ENCODE results near the gene DCAF4.

The DCAF4 gene

DNA sequence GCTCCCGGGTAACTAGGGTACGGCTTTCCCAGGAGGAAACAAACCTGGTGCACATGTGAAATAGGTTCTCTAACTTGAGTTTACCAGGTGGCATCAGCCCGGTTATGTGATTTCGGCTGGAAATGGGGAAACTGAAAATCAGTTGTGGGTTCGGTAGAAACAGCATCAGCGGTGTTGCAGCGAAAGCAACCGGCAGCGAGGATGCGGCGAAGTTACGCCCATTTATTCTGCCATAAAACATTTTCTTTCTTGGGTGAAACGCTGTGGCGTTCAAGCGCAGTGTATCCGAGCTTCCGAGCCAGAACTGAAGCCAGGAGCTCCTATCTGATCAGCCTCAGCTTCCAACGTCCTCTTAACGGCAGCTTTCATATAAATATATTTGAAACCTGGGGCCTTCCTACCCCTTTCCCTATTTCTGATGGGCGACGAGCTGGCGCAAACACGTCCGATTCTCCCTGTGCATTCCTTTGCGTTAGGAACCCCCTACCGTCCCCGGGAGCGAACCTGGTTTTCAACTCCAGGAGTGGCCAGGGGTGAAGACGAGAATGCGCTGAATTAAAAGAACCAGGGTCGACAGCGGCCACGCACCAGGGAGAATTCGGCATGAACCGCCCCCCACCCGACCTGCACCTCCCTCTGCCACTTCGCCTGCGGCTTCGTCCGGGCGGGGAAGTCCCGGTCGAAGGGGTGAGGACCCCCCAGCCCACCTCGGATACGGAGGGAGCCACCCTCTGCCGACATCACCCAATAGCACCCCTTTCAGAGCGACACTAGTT is 34.0 kb upstream of the DCAF4 start:
- peak; percentile 11 for ATAC-seq
- TF ChIP-seq ZFP3 (CRISPR knock-in tag; IDR thresholded peaks at IDR 0.05) = no peak
- no peak for TF ChIP-seq ZNF70 (CRISPR knock-in tag; IDR thresholded peaks at IDR 0.05)
- TF ChIP-seq, protein P1, sequence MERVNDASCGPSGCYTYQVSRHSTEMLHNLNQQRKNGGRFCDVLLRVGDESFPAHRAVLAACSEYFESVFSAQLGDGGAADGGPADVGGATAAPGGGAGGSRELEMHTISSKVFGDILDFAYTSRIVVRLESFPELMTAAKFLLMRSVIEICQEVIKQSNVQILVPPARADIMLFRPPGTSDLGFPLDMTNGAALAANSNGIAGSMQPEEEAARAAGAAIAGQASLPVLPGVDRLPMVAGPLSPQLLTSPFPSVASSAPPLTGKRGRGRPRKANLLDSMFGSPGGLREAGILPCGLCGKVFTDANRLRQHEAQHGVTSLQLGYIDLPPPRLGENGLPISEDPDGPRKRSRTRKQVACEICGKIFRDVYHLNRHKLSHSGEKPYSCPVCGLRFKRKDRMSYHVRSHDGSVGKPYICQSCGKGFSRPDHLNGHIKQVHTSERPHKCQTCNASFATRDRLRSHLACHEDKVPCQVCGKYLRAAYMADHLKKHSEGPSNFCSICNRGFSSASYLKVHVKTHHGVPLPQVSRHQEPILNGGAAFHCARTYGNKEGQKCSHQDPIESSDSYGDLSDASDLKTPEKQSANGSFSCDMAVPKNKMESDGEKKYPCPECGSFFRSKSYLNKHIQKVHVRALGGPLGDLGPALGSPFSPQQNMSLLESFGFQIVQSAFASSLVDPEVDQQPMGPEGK (CRISPR knock-in tag; IDR thresholded peaks at IDR 0.05; ENCODE audit: borderline replicate concordance) = no peak

GRCh38 chr14:72892879-72893635 is 33.2 kb upstream of the DCAF4 start:
- ATAC-seq = peak; percentile 31
- no peak for TF ChIP-seq ESRRG (CRISPR knock-in tag; IDR thresholded peaks at IDR 0.05)
- no peak for TF ChIP-seq PPARA (CRISPR knock-in tag; IDR thresholded peaks at IDR 0.05; ENCODE audit: borderline replicate concordance)
- TF ChIP-seq ZNF565 (CRISPR knock-in tag; conservative IDR thresholded peaks at IDR 0.05; ENCODE audit: low read depth) = no peak
- TF ChIP-seq ISL1 (CRISPR knock-in tag; IDR thresholded peaks at IDR 0.05) = no peak
- TF ChIP-seq, protein P1 (CRISPR knock-in tag; IDR thresholded peaks at IDR 0.05; ENCODE audit: borderline replicate concordance) = no peak
- TF ChIP-seq, protein P2, sequence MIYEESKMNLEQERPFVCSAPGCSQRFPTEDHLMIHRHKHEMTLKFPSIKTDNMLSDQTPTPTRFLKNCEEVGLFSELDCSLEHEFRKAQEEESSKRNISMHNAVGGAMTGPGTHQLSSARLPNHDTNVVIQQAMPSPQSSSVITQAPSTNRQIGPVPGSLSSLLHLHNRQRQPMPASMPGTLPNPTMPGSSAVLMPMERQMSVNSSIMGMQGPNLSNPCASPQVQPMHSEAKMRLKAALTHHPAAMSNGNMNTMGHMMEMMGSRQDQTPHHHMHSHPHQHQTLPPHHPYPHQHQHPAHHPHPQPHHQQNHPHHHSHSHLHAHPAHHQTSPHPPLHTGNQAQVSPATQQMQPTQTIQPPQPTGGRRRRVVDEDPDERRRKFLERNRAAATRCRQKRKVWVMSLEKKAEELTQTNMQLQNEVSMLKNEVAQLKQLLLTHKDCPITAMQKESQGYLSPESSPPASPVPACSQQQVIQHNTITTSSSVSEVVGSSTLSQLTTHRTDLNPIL (CRISPR knock-in tag; IDR thresholded peaks at IDR 0.05; ENCODE audit: low read depth) = no peak
- no peak for TF ChIP-seq OSR1 (CRISPR knock-in tag; IDR thresholded peaks at IDR 0.05)
- no peak for TF ChIP-seq ARNTL (CRISPR knock-in tag; IDR thresholded peaks at IDR 0.05; ENCODE audit: borderline replicate concordance, low read depth)
- TF ChIP-seq GLIS3 (CRISPR knock-in tag; IDR thresholded peaks at IDR 0.05) = no peak
- TF ChIP-seq, protein P3, sequence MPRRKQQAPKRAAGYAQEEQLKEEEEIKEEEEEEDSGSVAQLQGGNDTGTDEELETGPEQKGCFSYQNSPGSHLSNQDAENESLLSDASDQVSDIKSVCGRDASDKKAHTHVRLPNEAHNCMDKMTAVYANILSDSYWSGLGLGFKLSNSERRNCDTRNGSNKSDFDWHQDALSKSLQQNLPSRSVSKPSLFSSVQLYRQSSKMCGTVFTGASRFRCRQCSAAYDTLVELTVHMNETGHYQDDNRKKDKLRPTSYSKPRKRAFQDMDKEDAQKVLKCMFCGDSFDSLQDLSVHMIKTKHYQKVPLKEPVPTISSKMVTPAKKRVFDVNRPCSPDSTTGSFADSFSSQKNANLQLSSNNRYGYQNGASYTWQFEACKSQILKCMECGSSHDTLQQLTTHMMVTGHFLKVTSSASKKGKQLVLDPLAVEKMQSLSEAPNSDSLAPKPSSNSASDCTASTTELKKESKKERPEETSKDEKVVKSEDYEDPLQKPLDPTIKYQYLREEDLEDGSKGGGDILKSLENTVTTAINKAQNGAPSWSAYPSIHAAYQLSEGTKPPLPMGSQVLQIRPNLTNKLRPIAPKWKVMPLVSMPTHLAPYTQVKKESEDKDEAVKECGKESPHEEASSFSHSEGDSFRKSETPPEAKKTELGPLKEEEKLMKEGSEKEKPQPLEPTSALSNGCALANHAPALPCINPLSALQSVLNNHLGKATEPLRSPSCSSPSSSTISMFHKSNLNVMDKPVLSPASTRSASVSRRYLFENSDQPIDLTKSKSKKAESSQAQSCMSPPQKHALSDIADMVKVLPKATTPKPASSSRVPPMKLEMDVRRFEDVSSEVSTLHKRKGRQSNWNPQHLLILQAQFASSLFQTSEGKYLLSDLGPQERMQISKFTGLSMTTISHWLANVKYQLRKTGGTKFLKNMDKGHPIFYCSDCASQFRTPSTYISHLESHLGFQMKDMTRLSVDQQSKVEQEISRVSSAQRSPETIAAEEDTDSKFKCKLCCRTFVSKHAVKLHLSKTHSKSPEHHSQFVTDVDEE (CRISPR knock-in tag; IDR thresholded peaks at IDR 0.05) = no peak
- TF ChIP-seq ZNF8 (CRISPR knock-in tag; IDR thresholded peaks at IDR 0.05) = no peak
- TF ChIP-seq SNAI2 (CRISPR knock-in tag; IDR thresholded peaks at IDR 0.05) = no peak
- TF ChIP-seq CSDC2 (CRISPR knock-in tag; IDR thresholded peaks at IDR 0.05) = no peak
- TF ChIP-seq ZFP3 (CRISPR knock-in tag; IDR thresholded peaks at IDR 0.05) = no peak
- TF ChIP-seq ZNF70 (CRISPR knock-in tag; IDR thresholded peaks at IDR 0.05) = no peak
- no peak for TF ChIP-seq BACH2 (CRISPR knock-in tag; IDR thresholded peaks at IDR 0.05; ENCODE audit: borderline replicate concordance)
- no peak for TF ChIP-seq TOX (CRISPR knock-in tag; IDR thresholded peaks at IDR 0.05; ENCODE audit: borderline replicate concordance)

GRCh38 chr14:72893636-72894322 is 32.5 kb upstream of the DCAF4 start, which contains the start of gene DPF3:
Gene DPF3 (minus strand): TSS chr14:72894101. CDS start chr14:72894088, 13 bp downstream.
- peak; percentile 96 for ATAC-seq
- TF ChIP-seq ISL1 (CRISPR knock-in tag; IDR thresholded peaks at IDR 0.05) (no peak), OSR1 (CRISPR knock-in tag; IDR thresholded peaks at IDR 0.05) (no peak), ZNF565 (CRISPR knock-in tag; conservative IDR thresholded peaks at IDR 0.05; ENCODE audit: low read depth) (no peak), PPARA (CRISPR knock-in tag; IDR thresholded peaks at IDR 0.05; ENCODE audit: borderline replicate concordance) (no peak), BACH2 (CRISPR knock-in tag; IDR thresholded peaks at IDR 0.05; ENCODE audit: borderline replicate concordance) (no peak), ZFP3 (CRISPR knock-in tag; IDR thresholded peaks at IDR 0.05) (no peak), ZNF8 (CRISPR knock-in tag; IDR thresholded peaks at IDR 0.05) (no peak), ESRRG (CRISPR knock-in tag; IDR thresholded peaks at IDR 0.05) (no peak), ARNTL (CRISPR knock-in tag; IDR thresholded peaks at IDR 0.05; ENCODE audit: borderline replicate concordance, low read depth) (no peak)
- TF ChIP-seq, protein P2 (CRISPR knock-in tag; IDR thresholded peaks at IDR 0.05; ENCODE audit: low read depth) = no peak
- TF ChIP-seq, protein P3 (CRISPR knock-in tag; IDR thresholded peaks at IDR 0.05) = no peak
- TF ChIP-seq, protein P1 (CRISPR knock-in tag; IDR thresholded peaks at IDR 0.05; ENCODE audit: borderline replicate concordance) = no peak
